ENCODE measurements around the gene CNTNAP1. TPM values are rescaled to one million over a fixed set of nuclear protein-coding genes. Genes with fewer than 3 reads are reported as not detected.
"Not testable (repeated sequence)": the region's sequence is repeated elsewhere in the genome, so short reads cannot be mapped to it uniquely, and the experiment has no call there.

Gene CNTNAP1
- total RNA-seq, 4 donors from 2014 or later, result 6.3 to 21.0 (median 12.6) TPM

- no peak for TF ChIP-seq EP300 (IDR thresholded peaks at IDR 0.05)
- TF ChIP-seq POLR2A (IDR thresholded peaks at IDR 0.05), result no peak
- Histone ChIP-seq H3K4me3 (no peak overlapping the region), H3K36me3 (peaks cover 0 to 17% (median 0%) of the 10 kb centered on the region in 3 donors), H3K4me1 (peaks cover 0 to 38% (median 9%) of the 10 kb centered on the region in 4 donors), H3K9me3 (no peaks in the 10 kb centered on the region), H3K27ac (no peak overlapping the region), H3K27me3 (no peaks in the 10 kb centered on the region)
- WGBS, 2 donors, result 90 to 92% methylated on average over 9 of the region's 9 CpGs
- DNase-seq (ENCODE audit: low spot score in 2 of 2), result no peak
Observed at GRCh38 chr17:42657824-42658588, 24.3 kb upstream of the CNTNAP1 start.

GRCh38 chr17:42659079-42659931 is 23.0 kb upstream of the CNTNAP1 start, which contains the start of gene TUBG2:
Gene TUBG2, plus strand, starts transcription at chr17:42659284. Its CDS starts 220 bp downstream, at chr17:42659504.
- peak within 1 kb of the TSS; percentile 44 to 90 (median 80) for H3K27ac ChIP-seq
- peaks cover 0 to 30% (median 0%) of the 10 kb centered on the region in 3 donors for H3K36me3 ChIP-seq
- no peaks in the 10 kb centered on the region for H3K27me3 ChIP-seq
- H3K9me3 ChIP-seq, result no peaks in the 10 kb centered on the region
- WGBS, 2 donors, result 0 to 3% methylated on average over 21 to 29 of the region's 59 CpGs
- TF ChIP-seq EP300 (IDR thresholded peaks at IDR 0.05) (peak; percentile 51 to 90), POLR2A (IDR thresholded peaks at IDR 0.05) (peak; percentile 44 to 75), CTCF (IDR thresholded peaks at IDR 0.05) (peak in 1 of 5 experiments; percentile 32)
- peak in 1 of 2 donors; percentile 75 for DNase-seq (ENCODE audit: low spot score in 2 of 2)
- peak within 1 kb of the TSS; percentile 59 to 82 (median 72) for H3K4me3 ChIP-seq
- H3K4me1 ChIP-seq, result peaks cover 0 to 27% (median 9%) of the 10 kb centered on the region in 4 donors

GRCh38 chr17:42659932-42660274 is 22.4 kb upstream of the CNTNAP1 start:
- DNase-seq (ENCODE audit: low spot score in 2 of 2); H3K9me3 ChIP-seq; H3K27me3 ChIP-seq: not testable (repeated sequence)
- Histone ChIP-seq H3K4me1 (peaks cover 0 to 24% (median 9%) of the 10 kb centered on the region in 4 donors), H3K36me3 (peaks cover 0 to 36% (median 0%) of the 10 kb centered on the region in 3 donors), H3K27ac (peak overlapping the region; percentile 44 to 90 (median 80)), H3K4me3 (peak overlapping the region; percentile 59 to 82 (median 72))
- 26 to 100% methylated on average over 1 to 6 of the region's 14 CpGs for WGBS, 2 donors

GRCh38 chr17:42660692-42661345 is 21.5 kb upstream of the CNTNAP1 start:
- Histone ChIP-seq H3K4me1 (peaks cover 0 to 24% (median 9%) of the 10 kb centered on the region in 4 donors), H3K4me3 (no peak overlapping the region), H3K36me3 (peaks cover 0 to 45% (median 5%) of the 10 kb centered on the region in 3 donors), H3K9me3 (no peaks in the 10 kb centered on the region), H3K27ac (peak overlapping the region in 3 of 4 donors; percentile 3 to 71 (median 68)), H3K27me3 (no peaks in the 10 kb centered on the region)
- WGBS, 2 donors, result 34 to 47% methylated on average over 7 of the region's 7 CpGs
- TF ChIP-seq POLR2A (IDR thresholded peaks at IDR 0.05) (no peak), CTCF (IDR thresholded peaks at IDR 0.05) (no peak), EP300 (IDR thresholded peaks at IDR 0.05) (no peak)
- DNase-seq (ENCODE audit: low spot score in 2 of 2), result no peak

- Histone ChIP-seq H3K36me3 (peaks cover 0 to 91% (median 5%) of the 10 kb centered on the region in 3 donors), H3K9me3 (no peaks in the 10 kb centered on the region), H3K27ac (peak overlapping the region in 1 of 4 donors; percentile 41), H3K4me1 (peaks cover 0 to 46% (median 22%) of the 10 kb centered on the region in 4 donors), H3K27me3 (no peaks in the 10 kb centered on the region), H3K4me3 (no peak overlapping the region)
- DNase-seq (ENCODE audit: low spot score in 2 of 2), result no peak
- WGBS, 2 donors, result 83 to 86% methylated on average over 14 of the region's 14 CpGs
- no peak for TF ChIP-seq EP300 (IDR thresholded peaks at IDR 0.05)
- no peak for TF ChIP-seq POLR2A (IDR thresholded peaks at IDR 0.05)
- TF ChIP-seq CTCF (IDR thresholded peaks at IDR 0.05), result no peak
Observed at GRCh38 chr17:42665581-42666001, 16.7 kb upstream of the CNTNAP1 start.

GRCh38 chr17:42666126-42666525 is 16.2 kb upstream of the CNTNAP1 start:
- WGBS, 2 donors, result 85 to 88% methylated on average over 9 of the region's 16 CpGs
- Histone ChIP-seq H3K4me1 (peaks cover 0 to 46% (median 21%) of the 10 kb centered on the region in 4 donors), H3K27ac (peak overlapping the region in 1 of 4 donors; percentile 77), H3K36me3 (peaks cover 0 to 96% (median 5%) of the 10 kb centered on the region in 3 donors)
- not testable (repeated sequence) for H3K9me3 ChIP-seq; H3K27me3 ChIP-seq; H3K4me3 ChIP-seq; DNase-seq (ENCODE audit: low spot score in 2 of 2)
